ENCODE measurements around the gene DAP.

GRCh38 chr5:10746711-10747110 is 14.3 kb downstream of the DAP start:
- TF ChIP-seq CTCF (conservative IDR thresholded peaks at IDR 0.05; ENCODE audit: low read depth, low read length) (no peak), EZH2phosphoT487 (IDR thresholded peaks at IDR 0.05; ENCODE audit: borderline replicate concordance, low read length) (no peak), EZH2 (IDR thresholded peaks at IDR 0.05; ENCODE audit: low read length, unreplicated experiment) (no peak)

Measured in PC-3 (cell line).